ENCODE data around the gene MX1. TPM values are rescaled to one million over a fixed set of nuclear protein-coding genes. Genes with fewer than 3 reads are reported as not detected.

Gene MX1
- polyA plus RNA-seq, 3 donors: 42.7 to 73.3 (median 60.5) TPM

DNA sequence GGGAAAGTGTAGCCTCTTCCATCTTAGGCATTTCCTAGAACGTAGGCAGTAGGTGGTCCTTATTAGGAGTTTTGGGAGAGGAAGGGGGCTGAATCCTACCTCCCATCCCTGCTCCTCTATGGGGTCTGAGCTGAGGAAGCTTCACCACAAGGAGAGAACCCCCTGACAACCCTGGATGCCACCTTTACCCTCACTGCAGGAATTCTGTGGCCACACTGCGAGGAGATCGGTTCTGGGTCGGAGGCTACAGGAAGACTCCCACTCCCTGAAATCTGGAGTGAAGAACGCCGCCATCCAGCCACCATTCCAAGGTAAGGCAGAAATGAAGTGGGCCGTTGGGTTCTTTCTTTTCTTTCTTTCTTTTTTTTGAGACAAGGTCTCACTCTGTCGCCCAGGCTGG is 1.5 kb downstream of the MX1 start:
- H3K9ac ChIP-seq (ENCODE audit: insufficient read depth, low read length, poor library complexity, severe bottlenecking): no peak overlapping the region
- H3K4me1 Mint-ChIP-seq: peaks cover 56% of the 10 kb centered on the region
- peaks cover 0 to 7% of the 10 kb centered on the region in 2 donors for H3K27me3 ChIP-seq (ENCODE audit: control insufficient read depth in 2 of 2, insufficient read depth in 2 of 2, low read length in 2 of 2)
- peaks cover 0 to 3% (median 0%) of the 10 kb centered on the region in 7 donors for H3K9me3 Mint-ChIP-seq
- TF ChIP-seq, protein P1, sequence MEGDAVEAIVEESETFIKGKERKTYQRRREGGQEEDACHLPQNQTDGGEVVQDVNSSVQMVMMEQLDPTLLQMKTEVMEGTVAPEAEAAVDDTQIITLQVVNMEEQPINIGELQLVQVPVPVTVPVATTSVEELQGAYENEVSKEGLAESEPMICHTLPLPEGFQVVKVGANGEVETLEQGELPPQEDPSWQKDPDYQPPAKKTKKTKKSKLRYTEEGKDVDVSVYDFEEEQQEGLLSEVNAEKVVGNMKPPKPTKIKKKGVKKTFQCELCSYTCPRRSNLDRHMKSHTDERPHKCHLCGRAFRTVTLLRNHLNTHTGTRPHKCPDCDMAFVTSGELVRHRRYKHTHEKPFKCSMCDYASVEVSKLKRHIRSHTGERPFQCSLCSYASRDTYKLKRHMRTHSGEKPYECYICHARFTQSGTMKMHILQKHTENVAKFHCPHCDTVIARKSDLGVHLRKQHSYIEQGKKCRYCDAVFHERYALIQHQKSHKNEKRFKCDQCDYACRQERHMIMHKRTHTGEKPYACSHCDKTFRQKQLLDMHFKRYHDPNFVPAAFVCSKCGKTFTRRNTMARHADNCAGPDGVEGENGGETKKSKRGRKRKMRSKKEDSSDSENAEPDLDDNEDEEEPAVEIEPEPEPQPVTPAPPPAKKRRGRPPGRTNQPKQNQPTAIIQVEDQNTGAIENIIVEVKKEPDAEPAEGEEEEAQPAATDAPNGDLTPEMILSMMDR (IDR thresholded peaks at IDR 0.05): no peak
- H3K27me3 Mint-ChIP-seq (ENCODE audit: low read depth in 3 of 3): peaks cover 2 to 16% (median 12%) of the 10 kb centered on the region in 3 donors
- peaks cover 45 to 56% of the 10 kb centered on the region in 2 donors for H3K36me3 Mint-ChIP-seq
- no peak overlapping the region for H3K27ac ChIP-seq (ENCODE audit: low read depth in 1 of 2, low read length in 2 of 2)
- intact Hi-C loops (cut with micrococcal nuclease): loop anchor here in 1 of 2 donors (5.0 kb wide), 1 partner anchor 65 kb away; the partner anchor contains the start of gene MX2
- peak overlapping the region; percentile 92 for H3K4me2 ChIP-seq (replicated peaks; ENCODE audit: extremely low read depth, low read length, poor library complexity, severe bottlenecking)
- H3K36me3 ChIP-seq (replicated peaks in 1 of 2; ENCODE audit: control insufficient read depth in 1 of 2, insufficient read depth in 2 of 2, low read length in 2 of 2): peaks cover 37 to 46% of the 10 kb centered on the region in 2 donors
- peaks cover 4% of the 10 kb centered on the region for H4K20me1 ChIP-seq (ENCODE audit: insufficient read depth, low read length)
- H3K79me2 ChIP-seq (ENCODE audit: insufficient read depth, low read length): no peaks in the 10 kb centered on the region
- H3K9me3 ChIP-seq (replicated peaks in 1 of 2; ENCODE audit: control insufficient read depth in 1 of 2, insufficient read depth in 1 of 2, low read length in 2 of 2): no peaks in the 10 kb centered on the region
- H3K4me3 Mint-ChIP-seq: peak overlapping the region; percentile 97
- H3K4me3 ChIP-seq (replicated peaks in 1 of 3; ENCODE audit: low read depth in 2 of 3, low read length in 3 of 3): no peak overlapping the region
- H3K27ac Mint-ChIP-seq: peak overlapping the region in 2 of 7 donors; percentile 14 to 40
- no peak for DNase-seq
- WGBS (ENCODE audit: insufficient coverage): 100% methylated on average over 3 of the region's 8 CpGs
- peaks cover 33 to 44% of the 10 kb centered on the region in 2 donors for H3K4me1 ChIP-seq (ENCODE audit: control insufficient read depth in 1 of 2, insufficient read depth in 2 of 2, low read length in 2 of 2)
- H2AFZ ChIP-seq (ENCODE audit: insufficient read depth, low read depth, low read length, poor library complexity, severe bottlenecking): no peak overlapping the region

DNA sequence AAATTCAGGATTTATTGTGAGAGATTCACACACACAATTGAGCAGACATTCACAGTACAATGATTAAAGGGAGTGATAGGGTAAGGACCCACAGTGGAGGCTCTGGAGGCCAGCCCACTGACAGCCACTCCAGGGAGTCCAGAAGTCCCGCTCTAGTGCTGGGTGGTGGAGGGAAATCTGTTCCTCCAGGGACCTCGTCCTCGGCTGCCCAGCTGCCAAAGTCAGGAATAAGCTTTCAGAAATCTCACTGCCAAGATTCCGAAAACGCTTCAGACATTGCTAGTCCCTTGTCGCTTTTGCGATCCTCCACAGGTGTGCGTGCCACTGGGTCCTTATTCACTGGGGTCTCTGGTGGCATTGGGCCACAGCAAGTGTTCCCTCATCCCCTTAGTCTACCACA is 2.3 kb downstream of the MX1 start:
- H3K27me3 ChIP-seq (ENCODE audit: control insufficient read depth in 2 of 2, insufficient read depth in 2 of 2, low read length in 2 of 2): peaks cover 0 to 7% of the 10 kb centered on the region in 2 donors
- H3K27ac ChIP-seq (ENCODE audit: low read depth in 1 of 2, low read length in 2 of 2): no peak overlapping the region
- TF ChIP-seq, protein P1 (IDR thresholded peaks at IDR 0.05): no peak
- Mint-ChIP-seq H3K27me3 (ENCODE audit: low read depth in 3 of 3) (peaks cover 2 to 16% (median 12%) of the 10 kb centered on the region in 3 donors), H3K9me3 (peaks cover 0 to 3% (median 0%) of the 10 kb centered on the region in 7 donors), H3K27ac (no peak overlapping the region), H3K4me3 (no peak overlapping the region), H3K4me1 (peaks cover 49% of the 10 kb centered on the region), H3K36me3 (peaks cover 53 to 64% of the 10 kb centered on the region in 2 donors)
- H3K79me2 ChIP-seq (ENCODE audit: insufficient read depth, low read length): no peaks in the 10 kb centered on the region
- WGBS (ENCODE audit: insufficient coverage): over 99% methylated on average over 8 of the region's 8 CpGs
- H3K9ac ChIP-seq (ENCODE audit: insufficient read depth, low read length, poor library complexity, severe bottlenecking): no peak overlapping the region
- DNase-seq: no peak
- H3K4me3 ChIP-seq (replicated peaks in 1 of 3; ENCODE audit: low read depth in 2 of 3, low read length in 3 of 3): no peak overlapping the region
- H2AFZ ChIP-seq (ENCODE audit: insufficient read depth, low read depth, low read length, poor library complexity, severe bottlenecking): no peak overlapping the region
- peaks cover 4% of the 10 kb centered on the region for H4K20me1 ChIP-seq (ENCODE audit: insufficient read depth, low read length)
- intact Hi-C loops (cut with micrococcal nuclease): loop anchor here in 1 of 2 donors (5.0 kb wide), 1 partner anchor 66 kb away; the partner anchor contains the start of gene MX2
- peaks cover 28 to 37% of the 10 kb centered on the region in 2 donors for H3K4me1 ChIP-seq (ENCODE audit: control insufficient read depth in 1 of 2, insufficient read depth in 2 of 2, low read length in 2 of 2)
- no peaks in the 10 kb centered on the region for H3K9me3 ChIP-seq (replicated peaks in 1 of 2; ENCODE audit: control insufficient read depth in 1 of 2, insufficient read depth in 1 of 2, low read length in 2 of 2)
- H3K36me3 ChIP-seq (replicated peaks in 1 of 2; ENCODE audit: control insufficient read depth in 1 of 2, insufficient read depth in 2 of 2, low read length in 2 of 2): peaks cover 44 to 53% of the 10 kb centered on the region in 2 donors
- no peak overlapping the region for H3K4me2 ChIP-seq (replicated peaks; ENCODE audit: extremely low read depth, low read length, poor library complexity, severe bottlenecking)
